DMS 273 (cell line): ENCODE measurements around the gene GATAD2B.

ENCODE experiments used
- DNase-seq: peaks from one replicate; lab custom pipeline; 2025; ENCODE audit not compliant: unreplicated experiment; lab: John Stamatoyannopoulos, UW

The GATAD2B gene

DNA sequence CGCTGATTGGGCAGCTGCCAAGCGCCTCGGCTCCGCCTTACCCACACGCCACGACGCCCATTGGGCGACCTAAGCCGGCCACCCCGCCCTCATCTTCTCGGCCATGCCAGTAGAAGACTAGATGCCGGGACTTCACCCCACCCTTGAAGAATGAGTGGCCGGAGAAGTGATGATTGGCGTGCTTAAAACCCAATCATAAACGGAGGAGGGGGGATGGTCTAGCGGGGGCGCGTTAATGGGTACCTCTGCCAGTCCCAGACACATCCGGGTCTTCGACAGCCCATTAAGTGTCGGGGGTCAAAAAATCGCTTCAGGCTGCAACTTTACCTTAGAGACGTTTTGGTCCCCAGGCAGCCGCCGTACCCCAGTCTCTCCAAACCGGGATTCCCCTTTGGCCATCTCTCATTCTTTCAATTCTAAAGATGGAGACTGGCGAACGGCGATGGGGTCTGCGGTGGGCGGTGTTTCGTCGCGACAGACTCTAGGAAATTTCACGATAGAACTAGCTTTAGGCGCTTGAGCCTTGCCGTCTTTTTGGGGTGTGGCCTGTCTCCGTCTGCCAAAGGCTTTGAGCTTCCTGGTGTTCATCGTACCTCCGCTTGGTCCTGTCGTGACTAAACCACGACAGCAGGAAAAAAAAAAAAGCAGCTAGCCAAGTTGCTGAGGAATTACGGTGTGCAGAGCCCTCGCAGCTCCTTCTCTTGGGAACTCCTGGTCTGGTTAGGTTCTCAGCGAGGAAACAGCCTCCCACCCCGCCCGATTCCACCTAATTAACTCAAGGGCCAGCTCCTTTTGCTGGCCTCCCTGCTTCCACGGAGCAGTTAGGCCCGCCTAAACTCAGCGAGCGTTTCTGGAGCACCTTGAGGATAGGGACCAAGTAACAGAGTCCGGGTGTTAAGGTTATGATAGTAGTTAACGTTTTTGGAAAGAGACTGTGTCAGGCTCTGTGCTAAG lies at the start of gene GATAD2B:
Gene GATAD2B (minus strand): TSS at position 1 of the 954 bp plus-strand sequence. CDS start 94,625 bp downstream, outside the sequence.
- peak; percentile 100 for DNase-seq

DNA sequence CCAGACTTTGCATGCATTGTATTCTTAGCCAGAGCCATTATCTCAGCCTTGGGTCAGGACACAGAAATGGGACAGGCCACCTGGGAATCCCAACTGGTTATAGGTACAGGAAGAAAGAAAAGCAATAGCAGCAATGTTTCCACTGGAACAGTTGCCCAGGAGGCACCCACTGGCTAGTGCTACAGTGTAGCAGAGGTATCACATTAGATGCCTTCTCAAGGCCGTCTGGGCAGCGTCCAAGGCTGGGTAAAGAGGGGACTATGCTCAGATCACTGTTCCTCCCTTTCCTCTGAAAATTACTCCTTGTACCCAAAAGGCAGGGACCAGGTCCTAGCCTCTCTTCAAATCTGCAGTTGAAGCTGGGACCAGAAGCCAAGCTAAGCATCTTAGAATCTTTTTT lies 47.6 kb upstream of the GATAD2B start:
- DNase-seq, result no peak

DNA sequence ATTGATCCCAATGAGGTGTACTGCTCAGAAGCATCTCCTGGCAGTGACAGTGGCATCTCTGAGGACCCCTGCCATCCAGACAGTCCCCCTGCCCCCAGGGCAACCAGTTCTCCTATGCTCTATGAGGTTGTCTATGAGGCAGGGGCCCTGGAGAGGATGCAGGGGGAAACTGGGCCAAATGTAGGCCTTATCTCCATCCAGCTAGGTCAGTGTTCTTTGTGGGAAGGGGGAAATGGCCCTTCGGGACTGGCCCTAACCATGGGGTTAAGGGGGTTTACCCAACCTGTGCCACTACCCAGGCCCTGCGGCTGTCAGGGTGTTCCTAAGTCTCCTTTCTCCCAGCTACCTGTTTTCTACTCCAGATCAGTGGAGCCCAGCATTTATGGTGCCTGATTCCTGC lies 46.2 kb upstream of the GATAD2B start:
- DNase-seq, result no peak

- no peak for DNase-seq
These were observed 45.6 kb upstream of the GATAD2B start for GRCh38 chr1:153968408-153968807.

DNA sequence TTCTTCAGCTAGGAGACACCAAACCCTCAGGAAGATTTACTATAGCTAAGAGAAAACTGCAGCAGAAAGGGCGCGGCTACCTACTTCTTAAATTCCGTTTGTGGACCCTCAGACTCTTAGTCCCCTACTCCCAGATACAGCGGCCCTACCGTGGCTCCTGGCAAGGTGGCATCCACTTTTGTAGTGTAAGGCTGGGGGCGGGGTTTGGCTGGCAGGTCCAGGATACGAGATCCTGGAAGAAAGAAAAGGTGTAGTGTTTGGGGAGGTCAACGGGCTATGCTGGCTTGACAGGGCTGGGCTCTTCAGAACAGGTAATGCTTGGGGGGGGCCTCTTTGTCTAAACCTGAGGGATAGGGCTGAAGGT lies 45.2 kb upstream of the GATAD2B start:
- peak; percentile 67 for DNase-seq

GRCh38 chr1:153967107-153967999 lies 44.6 kb upstream of the GATAD2B start, which contains the start of gene CREB3L4:
Gene CREB3L4, plus strand, starts transcription at chr1:153967902. Its CDS starts 624 bp downstream, at chr1:153968526.
- DNase-seq, result peak; percentile 99

DNA sequence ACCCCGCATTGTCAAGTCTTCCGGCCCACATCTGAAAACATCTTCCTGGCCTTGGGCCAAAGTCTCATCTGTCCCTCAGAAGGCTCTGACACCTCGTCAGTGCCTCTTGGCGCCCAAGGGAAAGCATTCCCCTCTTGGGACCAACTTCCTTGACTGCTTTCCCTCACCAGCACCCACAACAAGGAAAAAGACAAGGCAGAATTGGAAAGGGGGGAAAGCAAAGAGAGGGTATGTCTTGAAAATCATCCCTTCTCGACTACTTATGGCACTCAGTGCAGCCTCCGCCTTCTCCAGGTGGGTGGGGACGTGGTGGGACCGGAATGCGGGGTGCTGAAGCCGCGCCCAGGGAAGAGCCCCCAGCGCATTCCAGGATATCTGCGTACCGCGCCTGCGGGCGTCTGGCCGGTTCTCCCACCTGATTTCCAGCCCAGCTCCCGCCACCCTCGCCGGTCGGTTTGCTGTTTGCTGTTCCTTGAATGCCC lies 41.1 kb upstream of the GATAD2B start:
- peak; percentile 73 for DNase-seq

DNA sequence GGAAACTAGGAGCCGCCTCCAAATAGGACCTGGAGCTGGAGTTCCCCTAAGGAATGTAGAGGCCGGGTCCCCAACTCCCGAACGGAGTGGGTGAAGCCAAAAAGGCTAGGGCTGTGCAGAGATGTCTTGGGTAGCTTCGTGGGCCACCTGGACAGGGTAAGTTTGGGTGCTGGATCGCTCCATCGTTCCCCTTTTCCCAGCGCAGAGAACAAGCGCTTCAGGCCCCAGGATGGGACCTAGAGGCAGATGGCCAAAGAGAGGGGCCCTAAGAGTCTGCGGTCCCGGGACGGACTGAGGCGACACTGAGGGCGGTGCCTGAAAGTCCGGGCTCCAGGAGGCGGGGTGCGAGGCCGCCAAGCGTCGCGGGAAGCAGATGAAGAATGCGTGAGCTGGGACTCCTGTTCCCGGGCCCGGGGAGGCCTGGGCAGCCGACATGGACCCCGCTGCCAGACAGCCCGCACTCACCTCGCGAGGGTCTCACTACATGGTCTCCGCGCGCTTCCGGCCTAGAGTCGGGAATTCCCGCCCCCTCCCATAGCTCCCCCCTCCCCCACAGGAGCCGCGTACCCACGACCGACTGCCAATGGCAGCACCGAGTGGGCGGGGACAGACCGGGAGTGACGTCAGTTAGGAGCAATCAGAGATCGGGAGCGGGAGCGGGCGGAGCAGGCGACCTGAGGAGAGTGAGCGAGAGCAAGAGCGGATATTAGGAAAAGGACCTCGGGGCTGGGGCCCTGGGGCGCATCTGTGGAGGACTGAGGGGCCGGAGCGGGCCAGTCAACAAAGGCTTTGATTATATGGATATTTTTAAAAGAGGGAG lies 40.5 kb upstream of the GATAD2B start, which contains the start of gene SLC39A1:
Gene SLC39A1 (minus strand): TSS at position 508 of the 820 bp plus-strand sequence. CDS start 822 bp downstream, outside the sequence.
- peak; percentile 99 for DNase-seq

GRCh38 chr1:153962088-153963029 lies 39.6 kb upstream of the GATAD2B start:
- DNase-seq, result no peak

DNA sequence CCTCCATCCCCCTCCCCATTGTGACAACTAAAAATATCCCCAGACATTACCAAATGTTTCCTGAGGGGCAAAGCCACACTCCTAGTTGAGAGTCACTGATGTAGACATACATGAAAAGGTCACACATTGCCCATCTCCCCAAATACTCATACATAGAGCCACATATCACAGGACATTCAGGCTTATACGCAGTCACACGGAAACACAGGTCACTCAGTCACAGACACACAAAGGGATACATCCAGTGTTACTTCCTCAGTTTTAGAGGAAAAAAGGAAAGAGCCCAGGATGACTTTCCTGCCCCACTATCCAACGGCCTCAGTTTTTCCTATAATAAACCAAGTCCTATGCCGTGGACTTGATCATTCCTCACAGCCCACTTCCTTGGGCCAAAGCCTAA lies 38.6 kb upstream of the GATAD2B start:
- DNase-seq, result no peak

DNA sequence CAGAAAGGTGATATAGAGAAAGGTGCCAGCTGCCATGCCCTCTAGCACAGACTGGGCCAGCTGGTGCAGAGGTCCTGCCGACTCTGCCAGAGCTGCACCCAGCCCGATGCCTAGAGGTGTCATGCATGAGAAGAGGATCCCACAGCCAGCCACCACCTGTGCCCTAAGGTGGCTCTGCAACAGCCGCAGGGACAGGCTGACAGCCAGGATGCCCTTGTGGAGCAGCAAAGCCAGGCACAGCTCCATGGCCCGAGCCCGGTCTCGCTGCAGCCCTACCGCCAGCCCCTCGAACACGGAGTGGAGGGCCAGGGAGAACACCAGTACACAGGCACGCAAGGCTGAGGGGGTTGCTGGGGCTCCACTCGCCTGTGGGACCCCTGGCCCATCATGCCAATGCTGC lies 37.4 kb upstream of the GATAD2B start:
- DNase-seq, result no peak

DNA sequence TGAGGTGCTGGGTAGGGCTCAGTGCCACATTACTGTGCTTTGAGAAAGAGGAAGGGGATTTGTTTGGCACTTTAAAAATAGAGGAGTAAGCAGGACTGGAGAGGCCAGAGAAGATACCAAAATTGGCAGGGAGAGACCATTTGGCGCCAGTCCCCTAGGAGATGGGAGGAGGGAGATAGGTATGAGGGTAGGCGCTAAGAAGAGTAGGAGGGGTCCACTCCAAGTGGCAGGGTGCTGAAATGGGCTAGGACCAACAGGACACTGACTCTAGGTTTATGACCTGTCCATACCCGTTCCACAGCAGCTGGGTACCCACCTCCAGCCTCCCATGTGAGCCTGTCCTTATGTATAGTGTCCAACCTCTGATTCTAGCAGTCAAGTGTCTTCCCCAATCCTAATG lies 36.7 kb upstream of the GATAD2B start:
- DNase-seq, result no peak

DNA sequence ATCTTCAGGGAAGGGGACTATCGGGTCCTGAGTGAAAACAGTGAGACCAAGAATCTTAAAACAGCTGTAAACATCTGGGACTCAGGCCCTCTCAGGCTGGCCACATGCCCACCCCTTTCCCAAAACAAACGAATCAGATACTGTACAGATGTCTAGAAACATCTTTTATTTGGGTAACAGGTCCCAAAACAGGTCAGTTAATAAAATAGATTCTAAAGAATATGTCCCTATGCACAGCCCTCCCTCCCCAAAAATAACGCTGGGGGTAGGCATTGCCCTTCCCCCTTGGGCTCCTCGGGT lies 36.1 kb upstream of the GATAD2B start:
- no peak for DNase-seq

GRCh38 chr1:153958111-153958960 lies 35.6 kb upstream of the GATAD2B start, which contains the start of gene CRTC2:
Gene CRTC2, minus strand, starts transcription at chr1:153958612. Its CDS starts 115 bp downstream, at chr1:153958497.
- peak; percentile 99 for DNase-seq

- no peak for DNase-seq
These were observed 35.0 kb upstream of the GATAD2B start for GRCh38 chr1:153957744-153958110.

DNA sequence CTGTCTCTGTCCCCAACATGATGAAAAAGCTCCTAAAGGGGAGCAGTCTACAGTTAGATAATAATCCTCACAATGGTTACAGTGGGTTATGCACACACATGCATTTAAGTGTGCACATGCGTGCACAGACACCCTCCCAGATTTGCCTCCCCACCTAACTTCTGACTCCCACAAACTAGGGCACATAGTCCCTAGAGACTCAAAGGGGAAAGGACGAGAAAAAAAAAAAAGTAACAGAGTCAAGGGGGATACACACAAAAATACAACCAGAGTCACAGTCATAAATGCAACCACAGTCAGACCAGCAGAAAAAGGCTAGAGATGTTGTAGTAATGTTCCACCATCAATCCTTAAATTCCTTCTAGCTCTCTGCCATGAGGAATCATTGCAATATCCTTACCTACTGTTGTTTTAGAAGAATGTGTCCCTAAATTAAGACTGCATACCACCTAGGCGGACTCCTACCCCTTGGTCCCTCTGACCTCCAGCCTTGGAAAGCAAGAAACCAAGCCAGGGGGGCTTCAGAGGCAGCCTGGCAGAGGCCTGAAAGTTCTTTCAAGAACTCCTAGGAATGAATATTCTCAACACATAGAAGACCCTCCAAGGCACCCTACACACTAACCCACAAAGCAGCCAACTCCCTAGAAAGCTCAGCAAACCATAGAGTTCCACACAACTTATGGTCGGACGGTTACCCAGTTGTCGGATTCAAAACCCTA lies 34.4 kb upstream of the GATAD2B start:
- DNase-seq, result no peak

DNA sequence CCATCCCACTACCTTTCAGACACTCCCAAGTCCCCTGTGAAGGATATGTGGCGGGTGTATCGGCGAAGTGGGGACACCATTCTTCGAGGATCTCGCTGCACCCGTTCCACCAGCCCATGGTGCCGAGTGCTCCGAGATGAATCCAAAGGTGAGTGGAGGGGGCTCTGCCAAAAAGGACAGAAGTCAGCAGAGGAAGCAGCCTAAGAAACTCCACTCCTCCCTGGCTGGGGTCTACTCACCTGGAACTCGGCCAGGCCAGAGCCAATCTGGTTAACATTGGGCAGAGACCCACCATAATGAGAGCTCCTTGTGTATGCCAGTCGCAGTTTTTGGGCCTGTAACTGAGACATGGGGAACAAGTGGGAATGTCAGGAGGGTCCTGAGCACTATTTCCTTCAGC lies 32.1 kb upstream of the GATAD2B start:
- no peak for DNase-seq

DNA sequence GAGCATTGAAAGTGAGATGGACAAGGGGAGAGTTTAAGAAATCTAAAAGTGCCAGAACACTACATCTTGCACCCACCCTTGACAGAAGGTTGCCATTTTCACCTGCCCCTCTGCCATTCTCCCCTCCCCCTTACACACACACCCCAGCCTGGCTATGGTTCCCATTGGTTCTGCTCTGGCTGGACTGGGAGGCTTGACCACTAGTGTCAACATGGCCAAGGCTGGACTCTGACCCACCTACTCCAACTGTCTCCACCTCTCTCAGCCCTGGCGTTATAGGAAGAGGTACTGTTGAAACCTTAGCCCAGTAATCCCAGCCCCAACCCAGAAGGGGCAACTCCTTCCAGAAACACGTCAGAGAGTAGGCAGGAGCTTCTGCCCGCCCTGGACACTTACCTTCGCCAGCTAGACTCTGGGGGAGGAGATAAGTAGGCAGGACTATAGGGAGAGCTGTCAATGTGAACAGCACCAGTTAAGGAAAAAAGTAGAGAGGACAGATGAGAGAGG lies 31.1 kb upstream of the GATAD2B start:
- no peak for DNase-seq
